SK-N-SH (cell line): Measurements from ENCODE around the gene SCYGR4. TPM values are rescaled to one million over a fixed set of nuclear protein-coding genes. Genes with fewer than 3 reads are reported as not detected.

Experiments
- CTCF ChIA-PET: fragments of 300-600, 350-600 bp; formaldehyde crosslinking; extraction: SDS; loops from one replicate; lab custom pipeline; 2021; lab: Yijun Ruan, JAX
- POLR2A ChIA-PET: fragments of 350-600 bp; sonication (Branson Sonifier 250); formaldehyde crosslinking; extraction: SDS; loops from one replicate; lab custom pipeline; 2020; ENCODE audit warnings: antibody characterized with exemption, inconsistent platforms; lab: Yijun Ruan, JAX
- DNase-seq: peaks from one replicate; pipeline ENCODE4 v3.0.0; 2012
- H2AFZ ChIP-seq: fragments of 200-600 bp; sonication (generic); 2 replicates; pipeline ENCODE4 v1.8.1; 2016; ENCODE audit warnings: antibody characterized with exemption, mild to moderate bottlenecking, low read depth
- H3F3A ChIP-seq: fragments of 200-600 bp; sonication (generic); replicated peaks from 2 replicates; pipeline ENCODE3; 2016; ENCODE audit warnings: antibody characterized with exemption, mild to moderate bottlenecking; ENCODE audit not compliant: insufficient read depth
- H3K27ac ChIP-seq, 2 experiments: fragments of 200-500 bp in 1 of 2; fragments of 200-600 bp in 1 of 2; sonication (Bioruptor generic) in 1 of 2; sonication (generic), shearing (Covaris generic) in 1 of 2; 2 replicates each; pipeline versions ENCODE4 v1.5.1 to v1.6.1; 2014 to 2016; ENCODE audit warnings: low read depth in 2 of 2, inconsistent platforms in 1 of 2, low read length in 1 of 2, mild to moderate bottlenecking in 1 of 2, mixed read lengths in 1 of 2
- H3K27me3 ChIP-seq: fragments of 200-600 bp; sonication (generic), shearing (Covaris generic); 2 replicates; pipeline ENCODE4 v1.6.1; 2016; ENCODE audit warnings: mixed run types; ENCODE audit not compliant: insufficient read depth
- H3K36me3 ChIP-seq, 2 experiments: fragments of 200-500 bp in 1 of 2; fragments of 200-600 bp in 1 of 2; sonication (Bioruptor generic) in 1 of 2; sonication (generic) in 1 of 2; replicated peaks in 1 of 2; 2 replicates each; pipeline versions ENCODE3 to v1.5.1; 2014 to 2016; ENCODE audit warnings: low read length in 1 of 2, mild to moderate bottlenecking in 1 of 2; ENCODE audit not compliant: insufficient read depth in 2 of 2, control insufficient read depth in 1 of 2
- H3K4me1 ChIP-seq, 2 experiments: fragments of 200-500 bp in 1 of 2; fragments of 200-600 bp in 1 of 2; sonication (Bioruptor generic) in 1 of 2; sonication (generic), shearing (Covaris generic) in 1 of 2; 2 replicates each; pipeline versions ENCODE4 v1.5.1 to v1.6.1; 2014 to 2016; ENCODE audit warnings: low read depth in 1 of 2, low read length in 1 of 2, mixed run types in 1 of 2; ENCODE audit not compliant: insufficient read depth in 2 of 2, control insufficient read depth in 1 of 2
- H3K4me2 ChIP-seq: fragments of 200-600 bp; sonication (generic), shearing (Covaris generic); 2 replicates; pipeline ENCODE4 v1.6.1; 2017; ENCODE audit warnings: mixed run types
- H3K4me3 ChIP-seq, 2 experiments: fragments of 200-500 bp in 1 of 2; fragments of 200-600 bp in 1 of 2; sonication (Bioruptor generic) in 1 of 2; sonication (generic), shearing (Covaris generic) in 1 of 2; 2 replicates each; pipeline versions ENCODE4 v1.5.1 to v1.8.1; 2014 to 2016; ENCODE audit warnings: low read depth in 2 of 2, inconsistent platforms in 1 of 2, low read length in 1 of 2, mild to moderate bottlenecking in 1 of 2, mixed read lengths in 1 of 2, moderate library complexity in 1 of 2
- H3K79me2 ChIP-seq: fragments of 200-600 bp; sonication (generic); 2 replicates; pipeline ENCODE4 v1.8.1; 2017; ENCODE audit warnings: mild to moderate bottlenecking; ENCODE audit not compliant: insufficient read depth
- H3K9ac ChIP-seq: fragments of 200-600 bp; sonication (generic); 2 replicates; pipeline ENCODE4 v1.6.1; 2017; ENCODE audit warnings: mixed run types
- H3K9me2 ChIP-seq: fragments of 200-600 bp; sonication (generic); 2 replicates; pipeline ENCODE4 v1.6.1; 2017; ENCODE audit warnings: mixed run types
- H3K9me3 ChIP-seq: fragments of 200-600 bp; sonication (generic); 2 replicates; pipeline ENCODE4 v1.6.1; 2017; ENCODE audit warnings: mixed run types, mild to moderate bottlenecking, moderate library complexity
- H4K20me1 ChIP-seq: fragments of 200-600 bp; sonication (generic); 2 replicates; pipeline ENCODE4 v1.6.1; 2017; ENCODE audit warnings: mild to moderate bottlenecking, mixed run types; ENCODE audit not compliant: insufficient read depth
- EP300 ChIP-seq, 2 experiments: IDR thresholded peaks; 2 replicates each; pipeline versions ENCODE4 v1.4.0 to v1.6.1; 2012; ENCODE audit warnings: borderline replicate concordance in 1 of 2, low read depth in 1 of 2, low read length in 1 of 2
- FOSL2 ChIP-seq: IDR thresholded peaks from 2 replicates; pipeline ENCODE4 v1.4.0; 2012; ENCODE audit warnings: low read depth, mild to moderate bottlenecking, moderate library complexity, borderline replicate concordance
- FOXJ3 ChIP-seq: sonication (generic); formaldehyde crosslinking; IDR thresholded peaks from 2 replicates; pipeline ENCODE4 v1.5.1; 2020; ENCODE audit warnings: mild to moderate bottlenecking, missing genetic modification reagents
- MEF2A ChIP-seq: IDR thresholded peaks from 2 replicates; pipeline ENCODE4 v1.4.0; 2012; ENCODE audit warnings: low read depth, borderline replicate concordance
- NFIC ChIP-seq: IDR thresholded peaks from 2 replicates; pipeline ENCODE4 v1.4.0; 2012; ENCODE audit warnings: borderline replicate concordance
- NRF1 ChIP-seq: IDR thresholded peaks from 2 replicates; pipeline ENCODE4 v1.6.1; 2012; ENCODE audit warnings: low read depth, mild to moderate bottlenecking, low read length
- POLR2AphosphoS5 ChIP-seq: IDR thresholded peaks from 2 replicates; pipeline ENCODE4 v1.6.1; 2012; ENCODE audit warnings: low read depth, low read length
- RAD21 ChIP-seq: IDR thresholded peaks from 2 replicates; pipeline ENCODE4 v1.6.1; 2012; ENCODE audit warnings: mild to moderate bottlenecking, low read length
- RCOR1 ChIP-seq: fragments of 150-350 bp; IDR thresholded peaks from 2 replicates; pipeline ENCODE4 v1.6.1; 2017; ENCODE audit warnings: antibody characterized with exemption, low read length
- RFX5 ChIP-seq: IDR thresholded peaks from 2 replicates; pipeline ENCODE4 v1.6.1; 2012; ENCODE audit warnings: mild to moderate bottlenecking, improper control_type of control experiment, low read length
- SMC3 ChIP-seq: IDR thresholded peaks from 2 replicates; pipeline ENCODE4 v1.6.1; 2012; ENCODE audit warnings: low read depth, low read length, improper control_type of control experiment
- TAF1 ChIP-seq: IDR thresholded peaks from 2 replicates; pipeline ENCODE4 v1.6.1; 2012; ENCODE audit warnings: low read depth, mild to moderate bottlenecking, low read length, moderate library complexity, borderline replicate concordance
- YY1 ChIP-seq: IDR thresholded peaks from 2 replicates; pipeline ENCODE4 v1.4.0; 2012; ENCODE audit warnings: low read depth, mild to moderate bottlenecking
- WGBS: methylation state at CpG from one replicate; pipeline ENCODE4 v1.1.6; 2017; ENCODE audit warnings: low lambda C conversion rate; 5-methylcytosine and 5-hydroxymethylcytosine counted together
- polyA plus RNA-seq, 3 experiments: library from polyadenylated mRNA; depleted of rRNA; stranded (reverse); fragments of >200 nt; gene quantifications; 2 replicates each; pipeline ENCODE4 v1.2.3, GENCODE V29; 2012
- TF ChIP-seq, protein P1 (sequence below): fragments of 150-350 bp; IDR thresholded peaks from 2 replicates; pipeline ENCODE4 v1.6.1; 2016; ENCODE audit warnings: mild to moderate bottlenecking, low read depth, low read length
- TF ChIP-seq, protein P2 (sequence below): IDR thresholded peaks from 2 replicates; pipeline ENCODE4 v1.4.0; 2012; ENCODE audit warnings: low read depth
- TF ChIP-seq, protein P3 (sequence below): IDR thresholded peaks from 2 replicates; pipeline ENCODE4 v1.4.0; 2012; ENCODE audit warnings: low read depth, borderline replicate concordance
- TF ChIP-seq, protein P4 (sequence below): IDR thresholded peaks from 2 replicates; pipeline ENCODE4 v1.6.1; 2012; ENCODE audit warnings: mild to moderate bottlenecking, low read depth, low read length, moderate library complexity
- TF ChIP-seq, protein P5 (sequence below): fragments of 200-600 bp; sonication (generic); IDR thresholded peaks from 2 replicates; pipeline ENCODE4 v1.6.1; 2017; ENCODE audit warnings: antibody characterized with exemption, mild to moderate bottlenecking, moderate library complexity
- TF ChIP-seq, protein P6 (sequence below): IDR thresholded peaks from 2 replicates; pipeline ENCODE4; 2012

The SCYGR4 gene
- polyA plus RNA-seq, 1 of the 3 experiments (the other 2 are of a cell fraction), result not detected

DNA sequence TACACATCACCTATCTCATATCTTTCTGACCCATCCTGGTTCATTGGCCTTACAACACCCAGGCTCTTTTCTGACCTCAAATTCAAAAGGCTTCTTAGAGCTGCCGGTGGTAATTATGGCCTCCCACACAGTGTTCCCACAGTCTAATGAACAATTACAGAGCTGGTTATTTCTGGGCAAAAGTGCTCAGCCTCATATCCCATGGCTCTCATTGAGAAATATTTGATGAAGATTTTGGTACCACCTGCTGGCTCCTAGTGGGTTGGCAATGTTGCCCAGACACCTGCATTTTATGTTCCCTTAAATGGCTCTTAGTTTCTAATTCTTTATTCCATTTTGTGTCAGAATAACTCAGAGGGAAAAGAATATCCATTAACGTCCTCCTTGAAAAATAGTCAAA lies 38.7 kb upstream of the SCYGR4 start:
- Histone ChIP-seq H3K79me2 (no peaks in the 10 kb centered on the region), H3K4me1 (no peaks in the 10 kb centered on the region), H3K4me2 (no peak overlapping the region), H3F3A (no peaks in the 10 kb centered on the region), H3K27ac (no peak overlapping the region), H3K4me3 (no peak overlapping the region), H3K9ac (no peak overlapping the region), H3K36me3 (no peaks in the 10 kb centered on the region), H3K9me3 (0 out of 2 replicates have a peak, but pooled peaks cover 3% of the 10 kb centered on the region), H2AFZ (no peak overlapping the region), H4K20me1 (no peaks in the 10 kb centered on the region), H3K9me2 (no peaks in the 10 kb centered on the region), H3K27me3 (no peaks in the 10 kb centered on the region)
- ChIA-PET POLR2A (no interaction called here), CTCF (interaction anchor here (0.8 to 1.9 kb wide), 5 partner anchors 9 to 173 kb away, joined by 3 to 5 read pairs (median 3); no protein-coding TSS in a partner anchor)
- WGBS, result 62% methylated on average over 2 of the region's 2 CpGs
- TF ChIP-seq, protein P1, sequence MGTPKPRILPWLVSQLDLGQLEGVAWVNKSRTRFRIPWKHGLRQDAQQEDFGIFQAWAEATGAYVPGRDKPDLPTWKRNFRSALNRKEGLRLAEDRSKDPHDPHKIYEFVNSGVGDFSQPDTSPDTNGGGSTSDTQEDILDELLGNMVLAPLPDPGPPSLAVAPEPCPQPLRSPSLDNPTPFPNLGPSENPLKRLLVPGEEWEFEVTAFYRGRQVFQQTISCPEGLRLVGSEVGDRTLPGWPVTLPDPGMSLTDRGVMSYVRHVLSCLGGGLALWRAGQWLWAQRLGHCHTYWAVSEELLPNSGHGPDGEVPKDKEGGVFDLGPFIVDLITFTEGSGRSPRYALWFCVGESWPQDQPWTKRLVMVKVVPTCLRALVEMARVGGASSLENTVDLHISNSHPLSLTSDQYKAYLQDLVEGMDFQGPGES, result no peak
- 0 out of 2 replicates have a peak, but pooled peaks have one; percentile 8 for TF ChIP-seq RAD21
- no peak for DNase-seq

DNA sequence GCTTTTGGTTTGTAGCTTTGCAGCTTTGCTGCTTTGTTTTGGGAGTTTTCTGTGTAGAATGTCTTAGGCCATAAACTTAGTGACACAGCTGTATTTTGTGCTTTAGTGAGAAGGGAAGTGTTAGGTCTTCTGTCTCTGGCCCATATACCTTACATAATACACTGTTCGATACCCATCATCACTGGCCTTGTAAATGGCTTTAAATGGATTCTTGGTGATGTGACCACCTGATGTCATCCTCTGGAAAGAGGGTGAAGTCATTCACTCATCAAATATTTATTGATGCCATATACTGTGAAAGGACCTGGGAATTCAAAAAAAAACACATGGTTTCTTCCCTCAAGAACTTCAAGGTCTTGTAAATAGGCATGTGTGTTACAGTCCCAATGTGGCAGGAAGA lies 37.5 kb upstream of the SCYGR4 start:
- H3K4me2 ChIP-seq, result no peak overlapping the region
- ChIA-PET CTCF (interaction anchor here (0.9 to 1.0 kb wide), 2 partner anchors 15 to 186 kb away, joined by 3 to 4 read pairs; no protein-coding TSS in a partner anchor), POLR2A (no interaction called here)
- no peaks in the 10 kb centered on the region for H3K27me3 ChIP-seq
- no peaks in the 10 kb centered on the region for H3F3A ChIP-seq
- no peaks in the 10 kb centered on the region for H3K9me2 ChIP-seq
- WGBS, result 95% methylated on average over 1 of the region's 1 CpG
- H3K4me1 ChIP-seq, result no peaks in the 10 kb centered on the region
- H3K36me3 ChIP-seq, result no peaks in the 10 kb centered on the region
- no peak overlapping the region for H3K4me3 ChIP-seq
- H2AFZ ChIP-seq, result no peak overlapping the region
- no peak overlapping the region for H3K9ac ChIP-seq
- H3K27ac ChIP-seq, result no peak overlapping the region
- H3K9me3 ChIP-seq, result 0 out of 2 replicates have a peak, but pooled peaks cover 3% of the 10 kb centered on the region
- H3K79me2 ChIP-seq, result no peaks in the 10 kb centered on the region
- no peaks in the 10 kb centered on the region for H4K20me1 ChIP-seq
- no peak for DNase-seq
- TF ChIP-seq, protein P2, sequence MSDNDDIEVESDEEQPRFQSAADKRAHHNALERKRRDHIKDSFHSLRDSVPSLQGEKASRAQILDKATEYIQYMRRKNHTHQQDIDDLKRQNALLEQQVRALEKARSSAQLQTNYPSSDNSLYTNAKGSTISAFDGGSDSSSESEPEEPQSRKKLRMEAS, result no peak
- TF ChIP-seq FOXJ3 (CRISPR knock-in tag), result no peak
- no peak for TF ChIP-seq RCOR1
- no peak for TF ChIP-seq MEF2A
- no peak for TF ChIP-seq RFX5
- TF ChIP-seq, protein P3, sequence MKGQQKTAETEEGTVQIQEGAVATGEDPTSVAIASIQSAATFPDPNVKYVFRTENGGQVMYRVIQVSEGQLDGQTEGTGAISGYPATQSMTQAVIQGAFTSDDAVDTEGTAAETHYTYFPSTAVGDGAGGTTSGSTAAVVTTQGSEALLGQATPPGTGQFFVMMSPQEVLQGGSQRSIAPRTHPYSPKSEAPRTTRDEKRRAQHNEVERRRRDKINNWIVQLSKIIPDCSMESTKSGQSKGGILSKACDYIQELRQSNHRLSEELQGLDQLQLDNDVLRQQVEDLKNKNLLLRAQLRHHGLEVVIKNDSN, result no peak
- TF ChIP-seq NRF1, result no peak
- TF ChIP-seq NFIC, result no peak
- TF ChIP-seq, protein P4, sequence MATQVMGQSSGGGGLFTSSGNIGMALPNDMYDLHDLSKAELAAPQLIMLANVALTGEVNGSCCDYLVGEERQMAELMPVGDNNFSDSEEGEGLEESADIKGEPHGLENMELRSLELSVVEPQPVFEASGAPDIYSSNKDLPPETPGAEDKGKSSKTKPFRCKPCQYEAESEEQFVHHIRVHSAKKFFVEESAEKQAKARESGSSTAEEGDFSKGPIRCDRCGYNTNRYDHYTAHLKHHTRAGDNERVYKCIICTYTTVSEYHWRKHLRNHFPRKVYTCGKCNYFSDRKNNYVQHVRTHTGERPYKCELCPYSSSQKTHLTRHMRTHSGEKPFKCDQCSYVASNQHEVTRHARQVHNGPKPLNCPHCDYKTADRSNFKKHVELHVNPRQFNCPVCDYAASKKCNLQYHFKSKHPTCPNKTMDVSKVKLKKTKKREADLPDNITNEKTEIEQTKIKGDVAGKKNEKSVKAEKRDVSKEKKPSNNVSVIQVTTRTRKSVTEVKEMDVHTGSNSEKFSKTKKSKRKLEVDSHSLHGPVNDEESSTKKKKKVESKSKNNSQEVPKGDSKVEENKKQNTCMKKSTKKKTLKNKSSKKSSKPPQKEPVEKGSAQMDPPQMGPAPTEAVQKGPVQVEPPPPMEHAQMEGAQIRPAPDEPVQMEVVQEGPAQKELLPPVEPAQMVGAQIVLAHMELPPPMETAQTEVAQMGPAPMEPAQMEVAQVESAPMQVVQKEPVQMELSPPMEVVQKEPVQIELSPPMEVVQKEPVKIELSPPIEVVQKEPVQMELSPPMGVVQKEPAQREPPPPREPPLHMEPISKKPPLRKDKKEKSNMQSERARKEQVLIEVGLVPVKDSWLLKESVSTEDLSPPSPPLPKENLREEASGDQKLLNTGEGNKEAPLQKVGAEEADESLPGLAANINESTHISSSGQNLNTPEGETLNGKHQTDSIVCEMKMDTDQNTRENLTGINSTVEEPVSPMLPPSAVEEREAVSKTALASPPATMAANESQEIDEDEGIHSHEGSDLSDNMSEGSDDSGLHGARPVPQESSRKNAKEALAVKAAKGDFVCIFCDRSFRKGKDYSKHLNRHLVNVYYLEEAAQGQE, result no peak
- no peak for TF ChIP-seq YY1
- TF ChIP-seq, protein P5, sequence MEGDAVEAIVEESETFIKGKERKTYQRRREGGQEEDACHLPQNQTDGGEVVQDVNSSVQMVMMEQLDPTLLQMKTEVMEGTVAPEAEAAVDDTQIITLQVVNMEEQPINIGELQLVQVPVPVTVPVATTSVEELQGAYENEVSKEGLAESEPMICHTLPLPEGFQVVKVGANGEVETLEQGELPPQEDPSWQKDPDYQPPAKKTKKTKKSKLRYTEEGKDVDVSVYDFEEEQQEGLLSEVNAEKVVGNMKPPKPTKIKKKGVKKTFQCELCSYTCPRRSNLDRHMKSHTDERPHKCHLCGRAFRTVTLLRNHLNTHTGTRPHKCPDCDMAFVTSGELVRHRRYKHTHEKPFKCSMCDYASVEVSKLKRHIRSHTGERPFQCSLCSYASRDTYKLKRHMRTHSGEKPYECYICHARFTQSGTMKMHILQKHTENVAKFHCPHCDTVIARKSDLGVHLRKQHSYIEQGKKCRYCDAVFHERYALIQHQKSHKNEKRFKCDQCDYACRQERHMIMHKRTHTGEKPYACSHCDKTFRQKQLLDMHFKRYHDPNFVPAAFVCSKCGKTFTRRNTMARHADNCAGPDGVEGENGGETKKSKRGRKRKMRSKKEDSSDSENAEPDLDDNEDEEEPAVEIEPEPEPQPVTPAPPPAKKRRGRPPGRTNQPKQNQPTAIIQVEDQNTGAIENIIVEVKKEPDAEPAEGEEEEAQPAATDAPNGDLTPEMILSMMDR, result no peak
- TF ChIP-seq EP300 (IDR thresholded peaks at IDR 0.05; ENCODE audit: borderline replicate concordance in 1 of 2, low read depth in 1 of 2, low read length in 1 of 2), result no peak
- no peak for TF ChIP-seq TAF1
- no peak for TF ChIP-seq SMC3
- TF ChIP-seq RAD21, result no peak
- TF ChIP-seq, protein P6, sequence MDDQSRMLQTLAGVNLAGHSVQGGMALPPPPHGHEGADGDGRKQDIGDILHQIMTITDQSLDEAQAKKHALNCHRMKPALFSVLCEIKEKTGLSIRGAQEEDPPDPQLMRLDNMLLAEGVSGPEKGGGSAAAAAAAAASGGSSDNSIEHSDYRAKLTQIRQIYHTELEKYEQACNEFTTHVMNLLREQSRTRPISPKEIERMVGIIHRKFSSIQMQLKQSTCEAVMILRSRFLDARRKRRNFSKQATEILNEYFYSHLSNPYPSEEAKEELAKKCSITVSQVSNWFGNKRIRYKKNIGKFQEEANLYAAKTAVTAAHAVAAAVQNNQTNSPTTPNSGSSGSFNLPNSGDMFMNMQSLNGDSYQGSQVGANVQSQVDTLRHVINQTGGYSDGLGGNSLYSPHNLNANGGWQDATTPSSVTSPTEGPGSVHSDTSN, result no peak
- TF ChIP-seq FOSL2, result no peak
- TF ChIP-seq POLR2AphosphoS5, result no peak
